HuH-7.5 (cell line): ENCODE measurements around the gene USP31.
"Not testable (repeated sequence)": the region's sequence is repeated elsewhere in the genome, so short reads cannot be mapped to it uniquely, and the experiment has no call there.

Experiments
- DNase-seq: peaks from one replicate; pipeline ENCODE4 v3.0.0; 2011; ENCODE audit warnings: low spot score

USP31 gene

GRCh38 chr16:23131436-23131835 is 17.8 kb downstream of the USP31 start:
- DNase-seq: no peak

DNA sequence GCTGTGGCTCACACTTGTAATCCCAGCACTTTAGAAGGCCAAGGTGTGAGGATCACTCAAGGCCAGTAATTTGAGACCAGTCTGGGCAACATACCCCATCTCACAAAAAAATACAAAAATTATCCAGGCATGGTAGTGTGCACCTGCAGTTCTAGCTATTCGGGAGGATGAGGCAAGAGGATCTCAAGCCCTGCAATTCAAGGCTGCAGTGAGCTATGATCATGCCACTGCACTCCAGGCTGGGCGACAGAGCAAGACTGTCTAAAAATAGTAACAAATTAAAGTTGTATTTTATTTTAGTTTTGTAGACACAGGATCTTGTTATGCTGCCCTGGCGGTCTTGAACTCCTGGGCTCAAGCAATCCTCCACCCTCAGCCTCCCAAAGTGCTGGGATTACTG is 18.2 kb downstream of the USP31 start:
- DNase-seq: no peak

DNA sequence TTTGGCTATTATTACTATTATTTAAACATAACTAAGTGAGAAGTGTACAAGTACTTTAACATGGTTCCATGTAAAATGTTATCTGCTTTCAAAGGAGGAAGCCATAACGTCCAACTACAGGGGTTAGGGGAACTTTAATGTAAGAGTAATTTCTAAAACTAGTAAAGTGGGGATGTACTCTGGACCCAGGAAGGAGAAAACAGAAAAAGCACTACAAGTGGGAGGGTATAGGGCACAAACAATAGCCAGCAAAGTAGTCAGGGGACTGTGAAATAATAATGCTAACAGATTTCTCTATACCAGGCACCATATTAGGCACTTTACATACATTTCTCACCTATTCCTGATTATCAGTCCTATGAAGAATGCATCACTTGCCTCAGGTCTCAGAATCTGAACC is 19.6 kb downstream of the USP31 start:
- no peak for DNase-seq

DNA sequence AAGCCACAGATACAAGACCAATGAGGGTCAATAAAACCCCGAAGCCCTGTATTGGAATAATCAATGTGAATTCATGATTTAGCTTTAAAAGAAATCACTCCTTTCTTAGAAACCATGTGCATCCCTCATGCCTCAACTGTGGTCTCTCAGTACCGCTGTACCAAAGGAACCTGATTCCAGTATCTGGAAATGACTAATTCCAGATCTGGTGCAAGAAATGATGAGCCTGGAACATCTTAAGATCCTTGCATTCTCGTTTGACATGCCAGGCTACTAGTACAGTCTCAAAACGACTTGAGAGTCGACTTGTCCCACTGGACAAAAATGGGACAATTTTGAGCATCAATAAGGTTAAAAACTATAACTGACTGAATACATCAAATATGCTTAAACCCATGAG is 21.2 kb downstream of the USP31 start:
- no peak for DNase-seq

DNA sequence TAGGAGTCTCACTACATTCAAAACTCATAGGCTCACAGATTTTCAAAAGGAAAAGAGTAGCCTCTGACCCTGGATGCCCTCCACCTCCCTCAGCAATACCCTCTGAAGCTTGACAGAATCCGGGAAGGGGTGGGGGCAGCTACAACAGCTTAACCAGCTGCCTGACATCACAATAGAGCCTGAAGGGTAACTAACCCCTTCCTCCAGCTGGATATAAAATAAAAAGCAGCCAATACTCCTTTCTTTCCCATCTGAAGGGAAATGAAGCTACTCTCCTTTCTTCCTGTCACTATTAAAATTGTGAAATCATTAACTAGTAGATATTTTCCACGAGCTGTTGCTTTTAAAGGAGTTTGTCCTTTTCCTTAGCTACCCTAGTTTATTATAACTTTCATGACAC is 24.0 kb downstream of the USP31 start:
- no peak for DNase-seq

GRCh38 chr16:23124315-23124714 is 24.9 kb downstream of the USP31 start:
- DNase-seq: no peak

- no peak for DNase-seq
Observed at GRCh38 chr16:23122144-23122543, 27.1 kb downstream of the USP31 start.

DNA sequence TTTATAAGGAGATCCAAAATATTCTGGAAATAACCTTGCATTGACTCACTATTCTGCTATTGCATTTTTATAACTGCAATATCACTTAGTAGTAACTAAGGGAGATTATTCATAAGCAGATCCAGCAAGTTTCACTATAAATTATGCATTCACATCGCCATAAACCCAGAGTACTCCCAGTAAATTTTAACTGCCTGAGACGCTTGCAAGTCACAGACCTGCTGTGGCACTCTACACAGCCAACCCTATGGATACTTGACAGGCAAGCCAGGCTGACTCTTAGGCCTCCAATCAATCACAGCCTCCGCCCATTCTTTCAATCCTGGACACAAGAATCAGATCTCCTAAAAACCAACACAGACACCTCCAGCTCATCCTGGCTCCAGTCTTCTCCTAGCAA is 28.2 kb downstream of the USP31 start:
- DNase-seq: no peak

DNA sequence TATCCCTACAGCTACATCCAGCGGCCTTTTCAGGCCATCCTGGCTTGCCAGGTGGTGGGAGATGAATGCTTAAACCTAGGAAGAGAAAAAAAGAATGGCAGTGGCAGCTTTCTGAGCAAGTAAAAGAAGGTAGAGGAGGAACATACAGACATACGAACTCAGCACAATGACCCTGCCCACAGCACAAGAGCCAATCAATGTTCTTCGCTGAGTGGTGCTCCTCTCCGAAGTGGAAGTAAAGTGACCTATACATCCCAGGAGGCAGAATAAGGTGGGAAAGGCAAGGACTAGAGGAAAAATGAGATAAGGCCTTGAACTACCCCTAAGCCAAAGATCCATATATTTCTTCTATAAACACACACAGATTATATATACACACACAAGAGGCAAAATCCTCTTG is 28.7 kb downstream of the USP31 start:
- no peak for DNase-seq

GRCh38 chr16:23119570-23119969 is 29.7 kb downstream of the USP31 start:
- DNase-seq: no peak

- DNase-seq: no peak
Observed at GRCh38 chr16:23114131-23114904, 34.9 kb downstream of the USP31 start.

DNA sequence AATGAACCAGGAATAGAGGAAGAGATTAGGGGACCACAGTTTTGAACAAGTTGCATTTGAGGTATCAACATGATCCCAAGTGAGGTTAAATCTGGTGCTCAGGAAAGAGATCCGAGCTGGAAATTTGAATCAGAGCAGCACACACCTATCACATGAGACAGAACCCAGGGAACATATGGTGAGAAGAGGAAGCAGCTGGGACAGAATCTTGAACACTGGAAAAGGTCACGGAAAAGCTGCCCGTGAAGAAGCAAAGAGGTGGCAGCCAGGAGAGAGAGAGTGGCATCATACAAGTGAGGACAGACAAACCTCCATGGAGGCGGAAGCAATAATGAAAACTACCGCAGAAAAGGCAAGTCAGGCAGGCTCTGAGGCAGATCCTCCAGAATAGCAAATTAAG is 36.1 kb downstream of the USP31 start:
- no peak for DNase-seq

- DNase-seq: no peak
Observed at GRCh38 chr16:23110257-23110899, 38.9 kb downstream of the USP31 start.

DNA sequence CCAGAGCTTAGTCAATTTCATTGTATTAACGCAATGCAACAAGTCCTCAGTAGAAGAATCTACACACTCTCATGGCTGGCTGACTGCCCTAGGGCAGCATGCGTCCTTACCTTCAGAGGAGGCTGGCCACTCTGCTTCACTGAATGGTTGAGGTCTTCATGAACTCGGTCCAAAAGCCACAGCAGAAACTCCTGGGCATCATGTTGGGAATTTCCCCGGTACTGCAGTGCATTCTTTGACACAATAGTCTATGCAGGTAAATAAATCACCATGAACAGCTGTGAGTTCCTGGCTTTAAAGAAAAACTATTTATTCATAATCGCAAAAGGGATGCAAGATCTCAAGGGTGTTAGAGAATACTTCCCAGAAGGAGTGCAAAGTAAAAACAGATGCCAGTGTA is 41.3 kb downstream of the USP31 start:
- no peak for DNase-seq

DNA sequence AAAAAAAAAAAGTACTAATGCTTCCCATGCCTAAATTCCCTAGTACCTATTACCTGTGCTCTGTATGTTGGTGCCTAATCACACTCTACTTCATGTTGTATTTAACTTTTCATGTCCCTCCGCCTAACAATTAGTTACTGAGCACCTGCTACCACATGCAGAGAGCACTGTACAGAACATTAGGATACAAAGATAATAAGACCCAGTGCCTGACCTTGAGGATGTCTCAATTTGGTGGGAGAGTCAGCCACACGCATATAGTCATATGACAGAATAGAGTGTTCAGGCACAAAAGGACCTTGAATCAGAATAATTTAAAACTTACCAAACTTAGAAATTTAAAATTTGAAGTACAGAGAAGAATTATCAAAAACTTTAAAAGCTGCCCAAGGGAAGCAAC is 42.1 kb downstream of the USP31 start:
- DNase-seq: no peak

DNA sequence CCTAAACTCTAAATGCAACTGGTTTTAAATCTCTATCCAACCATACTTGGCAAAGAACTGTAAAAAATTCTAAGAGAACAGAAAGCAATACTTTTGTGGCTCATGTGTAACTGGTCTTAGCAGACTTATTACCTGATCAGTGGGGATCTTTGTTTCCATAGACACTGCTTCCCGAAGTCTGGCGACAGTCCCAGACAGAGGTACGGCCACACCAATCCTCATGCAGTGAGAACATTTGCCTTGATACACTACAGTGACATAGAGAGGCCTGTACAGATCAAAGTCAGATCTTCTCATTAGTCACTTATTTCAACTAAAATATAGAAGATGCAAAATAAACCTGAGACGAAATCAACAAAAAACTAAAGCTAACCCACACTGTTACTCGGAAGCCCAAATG is 43.9 kb downstream of the USP31 start:
- no peak for DNase-seq

- DNase-seq: peak; percentile 9
Observed at GRCh38 chr16:23104032-23104955, 45.0 kb downstream of the USP31 start.

- DNase-seq: no peak
Observed at GRCh38 chr16:23103603-23104002, 45.6 kb downstream of the USP31 start.

DNA sequence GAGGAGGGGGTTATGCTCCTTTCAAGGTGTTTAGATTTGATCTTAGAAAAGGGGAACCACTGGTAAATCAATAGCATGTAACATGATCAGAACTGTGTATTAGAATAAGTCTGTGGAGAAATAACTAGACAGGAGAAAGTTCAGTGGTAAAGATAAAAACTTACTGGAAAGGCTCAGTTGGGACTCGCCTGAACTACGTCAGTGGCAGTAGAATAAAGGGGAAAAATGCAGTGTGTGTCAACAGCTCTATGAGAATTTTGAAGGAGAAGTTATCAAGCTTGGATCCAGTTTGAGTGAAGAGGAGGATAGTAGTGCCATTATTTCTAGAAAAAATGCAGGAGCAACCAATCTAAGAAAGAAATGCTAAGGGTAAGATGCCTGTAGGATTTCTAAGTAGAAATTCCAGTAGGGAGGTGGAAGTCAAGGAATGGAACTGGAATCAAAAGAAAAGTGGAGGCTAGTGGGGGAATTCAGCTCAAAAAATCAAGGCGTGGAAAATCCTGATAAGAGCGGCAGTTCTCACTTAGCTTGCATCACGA is 48.2 kb downstream of the USP31 start:
- DNase-seq: no peak

DNA sequence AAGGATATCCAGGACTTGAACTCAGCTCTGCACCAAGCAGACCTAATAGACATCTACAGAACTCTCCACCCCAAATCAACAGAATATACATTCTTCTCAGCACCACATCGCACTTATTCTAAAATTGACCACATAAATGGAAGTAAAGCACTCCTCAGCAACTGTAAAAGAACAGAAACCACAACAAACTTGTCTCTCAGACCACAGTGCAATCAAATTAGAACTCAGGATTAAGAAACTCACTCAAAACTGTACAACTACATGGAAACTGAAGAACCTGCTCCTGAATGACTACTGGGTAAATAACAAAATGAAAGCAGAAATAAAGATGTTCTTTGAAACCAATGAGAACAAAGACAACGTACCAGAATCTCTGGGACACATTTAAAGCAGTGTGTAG is 52.8 kb downstream of the USP31 start:
- DNase-seq: not testable (repeated sequence)

DNA sequence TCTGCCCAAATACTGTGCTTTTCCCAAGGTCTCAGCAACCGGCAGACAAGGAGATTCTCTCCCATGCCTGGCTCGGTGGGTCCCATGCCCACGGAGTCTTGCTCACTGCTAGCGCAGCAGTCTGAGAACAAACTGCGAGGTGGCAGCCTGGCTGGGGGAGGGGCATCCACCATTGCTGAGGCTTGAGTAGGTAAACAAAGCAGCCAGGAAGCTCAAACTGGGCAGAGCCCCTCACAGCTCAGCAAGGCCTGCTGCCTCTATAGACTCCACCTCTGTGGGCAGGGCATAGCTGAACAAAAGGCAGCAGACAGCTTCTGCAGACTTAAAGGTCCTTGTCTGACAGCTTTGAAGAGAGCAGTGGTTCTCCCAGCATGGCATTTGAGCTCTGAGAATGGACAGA is 55.1 kb downstream of the USP31 start:
- not testable (repeated sequence) for DNase-seq

- no peak for DNase-seq
Observed at GRCh38 chr16:23092801-23093117, 56.5 kb downstream of the USP31 start.
